HEK293 (cell line): ENCODE results near the gene C5AR2.

ENCODE experiments used
- ZNF174 ChIP-seq: fragments of 450-650 bp; formaldehyde crosslinking; IDR thresholded peaks from 2 replicates; pipeline ENCODE4 v1.5.0; 2017; ENCODE audit warnings: missing biosample characterization, mild to moderate bottlenecking, missing genetic modification characterization
- ZNF621 ChIP-seq: fragments of 450-650 bp; formaldehyde crosslinking; IDR thresholded peaks from 2 replicates; pipeline ENCODE4 v1.5.1; 2017; ENCODE audit warnings: missing biosample characterization, missing genetic modification characterization
- ZXDB ChIP-seq: fragments of 450-650 bp; formaldehyde crosslinking; IDR thresholded peaks from 2 replicates; pipeline ENCODE4 v1.5.1; 2016; ENCODE audit warnings: missing biosample characterization, missing genetic modification characterization
- TF ChIP-seq, protein P1 (sequence below): fragments of 450-650 bp; formaldehyde crosslinking; IDR thresholded peaks from 2 replicates; pipeline ENCODE4 v1.5.1; 2016; ENCODE audit warnings: missing biosample characterization, missing genetic modification characterization
- TF ChIP-seq, protein P2 (sequence below): fragments of 450-650 bp; formaldehyde crosslinking; IDR thresholded peaks from 2 replicates; pipeline ENCODE4 v1.5.1; 2016; ENCODE audit warnings: missing biosample characterization, missing genetic modification characterization
- TF ChIP-seq, protein P3 (sequence below): fragments of 450-650 bp; formaldehyde crosslinking; IDR thresholded peaks from 2 replicates; pipeline ENCODE4 v1.5.1; 2016; ENCODE audit warnings: missing biosample characterization, missing genetic modification characterization

DNA sequence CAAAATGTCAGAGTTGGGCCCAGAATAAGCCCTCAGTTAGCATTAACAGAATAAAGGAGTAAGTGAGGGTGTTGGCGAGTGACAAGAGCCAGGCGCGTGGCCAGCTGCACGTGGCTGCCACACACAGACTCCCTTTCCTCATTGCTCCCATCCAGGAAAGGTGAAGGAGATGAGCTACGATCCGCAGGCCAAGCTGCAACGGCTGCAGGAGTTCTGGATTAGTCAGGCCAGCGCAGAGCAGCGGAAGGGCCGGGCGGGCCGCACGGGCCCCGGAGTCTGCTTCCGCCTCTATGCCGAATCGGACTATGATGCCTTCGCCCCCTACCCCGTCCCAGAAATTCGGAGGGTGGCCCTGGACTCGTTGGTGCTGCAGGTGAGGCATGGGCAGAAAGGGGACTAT, 30.3 kb downstream of the C5AR2 start:
- TF ChIP-seq, protein P1, sequence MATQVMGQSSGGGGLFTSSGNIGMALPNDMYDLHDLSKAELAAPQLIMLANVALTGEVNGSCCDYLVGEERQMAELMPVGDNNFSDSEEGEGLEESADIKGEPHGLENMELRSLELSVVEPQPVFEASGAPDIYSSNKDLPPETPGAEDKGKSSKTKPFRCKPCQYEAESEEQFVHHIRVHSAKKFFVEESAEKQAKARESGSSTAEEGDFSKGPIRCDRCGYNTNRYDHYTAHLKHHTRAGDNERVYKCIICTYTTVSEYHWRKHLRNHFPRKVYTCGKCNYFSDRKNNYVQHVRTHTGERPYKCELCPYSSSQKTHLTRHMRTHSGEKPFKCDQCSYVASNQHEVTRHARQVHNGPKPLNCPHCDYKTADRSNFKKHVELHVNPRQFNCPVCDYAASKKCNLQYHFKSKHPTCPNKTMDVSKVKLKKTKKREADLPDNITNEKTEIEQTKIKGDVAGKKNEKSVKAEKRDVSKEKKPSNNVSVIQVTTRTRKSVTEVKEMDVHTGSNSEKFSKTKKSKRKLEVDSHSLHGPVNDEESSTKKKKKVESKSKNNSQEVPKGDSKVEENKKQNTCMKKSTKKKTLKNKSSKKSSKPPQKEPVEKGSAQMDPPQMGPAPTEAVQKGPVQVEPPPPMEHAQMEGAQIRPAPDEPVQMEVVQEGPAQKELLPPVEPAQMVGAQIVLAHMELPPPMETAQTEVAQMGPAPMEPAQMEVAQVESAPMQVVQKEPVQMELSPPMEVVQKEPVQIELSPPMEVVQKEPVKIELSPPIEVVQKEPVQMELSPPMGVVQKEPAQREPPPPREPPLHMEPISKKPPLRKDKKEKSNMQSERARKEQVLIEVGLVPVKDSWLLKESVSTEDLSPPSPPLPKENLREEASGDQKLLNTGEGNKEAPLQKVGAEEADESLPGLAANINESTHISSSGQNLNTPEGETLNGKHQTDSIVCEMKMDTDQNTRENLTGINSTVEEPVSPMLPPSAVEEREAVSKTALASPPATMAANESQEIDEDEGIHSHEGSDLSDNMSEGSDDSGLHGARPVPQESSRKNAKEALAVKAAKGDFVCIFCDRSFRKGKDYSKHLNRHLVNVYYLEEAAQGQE: no peak
- TF ChIP-seq ZNF174 (tag by site-specific recombination): no peak
- TF ChIP-seq ZNF621 (tag by site-specific recombination): no peak
- no peak for TF ChIP-seq ZXDB (tag by site-specific recombination)
- TF ChIP-seq, protein P2, sequence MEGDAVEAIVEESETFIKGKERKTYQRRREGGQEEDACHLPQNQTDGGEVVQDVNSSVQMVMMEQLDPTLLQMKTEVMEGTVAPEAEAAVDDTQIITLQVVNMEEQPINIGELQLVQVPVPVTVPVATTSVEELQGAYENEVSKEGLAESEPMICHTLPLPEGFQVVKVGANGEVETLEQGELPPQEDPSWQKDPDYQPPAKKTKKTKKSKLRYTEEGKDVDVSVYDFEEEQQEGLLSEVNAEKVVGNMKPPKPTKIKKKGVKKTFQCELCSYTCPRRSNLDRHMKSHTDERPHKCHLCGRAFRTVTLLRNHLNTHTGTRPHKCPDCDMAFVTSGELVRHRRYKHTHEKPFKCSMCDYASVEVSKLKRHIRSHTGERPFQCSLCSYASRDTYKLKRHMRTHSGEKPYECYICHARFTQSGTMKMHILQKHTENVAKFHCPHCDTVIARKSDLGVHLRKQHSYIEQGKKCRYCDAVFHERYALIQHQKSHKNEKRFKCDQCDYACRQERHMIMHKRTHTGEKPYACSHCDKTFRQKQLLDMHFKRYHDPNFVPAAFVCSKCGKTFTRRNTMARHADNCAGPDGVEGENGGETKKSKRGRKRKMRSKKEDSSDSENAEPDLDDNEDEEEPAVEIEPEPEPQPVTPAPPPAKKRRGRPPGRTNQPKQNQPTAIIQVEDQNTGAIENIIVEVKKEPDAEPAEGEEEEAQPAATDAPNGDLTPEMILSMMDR: no peak
- TF ChIP-seq, protein P3, sequence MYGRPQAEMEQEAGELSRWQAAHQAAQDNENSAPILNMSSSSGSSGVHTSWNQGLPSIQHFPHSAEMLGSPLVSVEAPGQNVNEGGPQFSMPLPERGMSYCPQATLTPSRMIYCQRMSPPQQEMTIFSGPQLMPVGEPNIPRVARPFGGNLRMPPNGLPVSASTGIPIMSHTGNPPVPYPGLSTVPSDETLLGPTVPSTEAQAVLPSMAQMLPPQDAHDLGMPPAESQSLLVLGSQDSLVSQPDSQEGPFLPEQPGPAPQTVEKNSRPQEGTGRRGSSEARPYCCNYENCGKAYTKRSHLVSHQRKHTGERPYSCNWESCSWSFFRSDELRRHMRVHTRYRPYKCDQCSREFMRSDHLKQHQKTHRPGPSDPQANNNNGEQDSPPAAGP (tag by site-specific recombination): no peak
